K562 (cell line): Measurements from ENCODE around the gene GRP. TPM values are rescaled to one million over a fixed set of nuclear protein-coding genes. Genes with fewer than 3 reads are reported as not detected.

Experiments used
- ATAC-seq: fragments of 200-7000 bp; cut with Tn5 transposase; 3 replicates; pipeline ENCODE4 v1.9.1; 2020; ENCODE audit warnings: moderate library complexity
- BruUV-seq: library from RNA; stranded (reverse); fragments of 400-500 nt; replicated peaks from 2 replicates; lab custom pipeline; 2021; lab: Mats Ljungman, UMichigan
- CTCF ChIA-PET: fragments of 300-600 bp; formaldehyde crosslinking; extraction: SDS; loops from one replicate; lab custom pipeline; 2021; ENCODE audit warnings: low intra/inter-chr PET ratio; lab: Yijun Ruan, JAX
- POLR2A ChIA-PET: fragments of 300-600, 350-650 bp; sonication (Branson Sonifier 250); formaldehyde crosslinking; extraction: SDS; loops from one replicate; lab custom pipeline; 2021; ENCODE audit warnings: antibody characterized with exemption, inconsistent platforms; lab: Yijun Ruan, JAX
- DNase-seq, 4 experiments: peaks; one replicate each; pipeline versions ENCODE4 v3.0.0 to v3.0.0-alpha.2; 2011 to 2018; ENCODE audit warnings: low spot score in 3 of 4, mixed read lengths in 3 of 4; ENCODE audit errors: extremely low read depth in 1 of 4
- FAIRE-seq: peaks from 2 replicates; lab custom pipeline; 2011; peaks lifted over from hg19 to GRCh38; lab: Jason Lieb, UNC
- H2AFZ ChIP-seq: 2 replicates; pipeline ENCODE4 v1.6.0; 2011; ENCODE audit warnings: low read depth, low read length, control low read depth, inconsistent platforms
- H3K27ac ChIP-seq: fragments of 200-600 bp; 3 replicates; pipeline ENCODE4 v1.8.0; 2011; ENCODE audit warnings: low read depth, mild to moderate bottlenecking, control low read depth, inconsistent platforms, low read length, moderate library complexity, mixed read lengths; ENCODE audit errors: extremely low read depth
- H3K27me3 ChIP-seq, 2 experiments: fragments of 300-600 bp in 1 of 2; 2 replicates in 1 of 2; 3 replicates in 1 of 2; pipeline versions ENCODE4 v1.6.0 to v1.8.0; 2011; ENCODE audit warnings: inconsistent platforms in 2 of 2, low read length in 2 of 2, mild to moderate bottlenecking in 1 of 2, mixed read lengths in 1 of 2, moderate library complexity in 1 of 2; ENCODE audit not compliant: control insufficient read depth in 2 of 2, insufficient read depth in 2 of 2
- H3K36me3 ChIP-seq: fragments of 300-600 bp; 3 replicates; pipeline ENCODE4 v1.8.0; 2011; ENCODE audit warnings: mild to moderate bottlenecking, low read length, inconsistent platforms; ENCODE audit not compliant: control insufficient read depth, insufficient read depth
- H3K4me1 ChIP-seq, 2 experiments: fragments of 200-600 bp in 1 of 2; replicated peaks in 1 of 2; 2 replicates in 1 of 2; 3 replicates in 1 of 2; pipeline versions ENCODE4 v1.5.1 to v1.8.0; 2011; ENCODE audit warnings: inconsistent platforms in 2 of 2, low read length in 2 of 2, mild to moderate bottlenecking in 1 of 2, mixed read lengths in 1 of 2, moderate library complexity in 1 of 2; ENCODE audit not compliant: control insufficient read depth in 2 of 2, insufficient read depth in 2 of 2
- H3K4me2 ChIP-seq: 2 replicates; pipeline ENCODE4 v1.6.1; 2011; ENCODE audit warnings: low read length, control low read depth, inconsistent platforms, mixed read lengths; ENCODE audit not compliant: insufficient read depth
- H3K4me3 ChIP-seq: fragments of 200-600 bp; sonication (generic), shearing (Covaris generic); 2 replicates; pipeline ENCODE4 v1.5.1; 2016; ENCODE audit warnings: control low read depth, inconsistent platforms
- H3K79me2 ChIP-seq: fragments of 200-600 bp; 3 replicates; pipeline ENCODE4 v1.8.0; 2011; ENCODE audit warnings: low read length, inconsistent platforms; ENCODE audit not compliant: control insufficient read depth, insufficient read depth
- H3K9ac ChIP-seq, 2 experiments: 2 replicates each; pipeline versions ENCODE4 v1.6.0 to v1.6.1; 2011; ENCODE audit warnings: low read depth in 2 of 2, low read length in 2 of 2, control low read depth in 1 of 2, inconsistent platforms in 1 of 2, mild to moderate bottlenecking in 1 of 2, mixed read lengths in 1 of 2; ENCODE audit not compliant: insufficient read depth in 1 of 2
- H3K9me1 ChIP-seq: one replicate; pipeline ENCODE4 v1.6.0; 2011; ENCODE audit warnings: inconsistent platforms, mild to moderate bottlenecking, low read length, moderate library complexity; ENCODE audit not compliant: control insufficient read depth, insufficient read depth
- H3K9me3 ChIP-seq: replicated peaks from 2 replicates; pipeline ENCODE4 v1.5.1; 2011; ENCODE audit warnings: low read depth, low read length, inconsistent platforms; ENCODE audit not compliant: control insufficient read depth, insufficient read depth
- H4K20me1 ChIP-seq: replicated peaks from 2 replicates; pipeline ENCODE4 v1.6.1; 2011; ENCODE audit warnings: low read length, inconsistent platforms, mixed read lengths; ENCODE audit not compliant: control insufficient read depth, insufficient read depth
- ETS1 ChIP-seq: conservative IDR thresholded peaks from 2 replicates; pipeline ENCODE4 v1.6.1; 2011; ENCODE audit warnings: low read depth, mild to moderate bottlenecking, low read length; ENCODE audit not compliant: control insufficient read depth
- GMEB1 ChIP-seq: fragments of 250-450 bp; sonication (Bioruptor Pico); IDR thresholded peaks from 2 replicates; pipeline ENCODE4 v1.4.0; 2020; ENCODE audit warnings: mild to moderate bottlenecking
- PHB ChIP-seq: fragments of 250-450 bp; sonication (Bioruptor Pico); IDR thresholded peaks from 2 replicates; pipeline ENCODE4 v1.5.0; 2021
- RBM25 ChIP-seq: fragments of 200-400 bp; formaldehyde crosslinking; IDR thresholded peaks from 2 replicates; pipeline ENCODE4 v1.6.1; 2018; ENCODE audit warnings: low read length, low read depth, moderate library complexity; ENCODE audit not compliant: severe bottlenecking
- ZNF134 ChIP-seq: fragments of 250-450 bp; sonication (Bioruptor Pico); conservative IDR thresholded peaks from 2 replicates; pipeline ENCODE4 v1.4.0; 2020
- ZNF518B ChIP-seq: fragments of 250-450 bp; sonication (Bioruptor Pico); IDR thresholded peaks from 2 replicates; pipeline ENCODE4 v1.5.0; 2021; ENCODE audit warnings: mild to moderate bottlenecking, moderate library complexity
- ZNF584 ChIP-seq: fragments of 200-800 bp; sonication (Bioruptor generic); IDR thresholded peaks from 2 replicates; pipeline ENCODE4 v1.6.1; 2016; ENCODE audit warnings: low read depth, mild to moderate bottlenecking, missing genetic modification characterization, missing compliant biosample characterization
- WGBS: fragments of 100-300 bp; shearing (Covaris generic); methylation state at CpG from one replicate; pipeline ENCODE4 v1.1.6; 2016; ENCODE audit warnings: low coverage, mixed read lengths; ENCODE audit not compliant: insufficient coverage; ENCODE audit errors: missing lambda C conversion rate; 5-methylcytosine and 5-hydroxymethylcytosine counted together
- in situ Hi-C: fragments of 300-500 bp; cut with MboI; formaldehyde crosslinking; loops from 4 replicates; pipeline ENCODE4 v1.15.0; 2018; ENCODE audit warnings: inconsistent platforms, mixed read lengths
- intact Hi-C: fragments of 100-400 bp; cut with micrococcal nuclease; formaldehyde crosslinking; loops from 2 replicates; pipeline ENCODE4 v1.14.2; 2022
- polyA plus RNA-seq, 8 experiments: library from polyadenylated mRNA; depleted of rRNA in 4 of 8; stranded (reverse) in 5 of 8; unstranded in 3 of 8; fragments of >200 nt; fragmentation: Nextera tagmentation in 2 of 8; fragmentation: Illumina TruSeq in 1 of 8; extraction: Ambion mirVana in 2 of 8; extraction: Trizol in 1 of 8; gene quantifications; 2 replicates each; pipeline versions ENCODE4 v1.2.1 to v1.2.3, GENCODE V29; 2011 to 2014; ENCODE audit warnings: inconsistent platforms in 1 of 8, missing spikeins in 1 of 8
- total RNA-seq, 7 experiments: library from RNA; depleted of rRNA in 6 of 7; stranded (reverse); fragments of >200 nt in 6 of 7; fragmentation: Illumina TruSeq in 2 of 7; extraction: Trizol in 2 of 7; gene quantifications; 2 replicates each; pipeline versions ENCODE4 v1.2.1 to v1.2.3, GENCODE V29; 2011 to 2021; ENCODE audit warnings: low replicate concordance in 1 of 7

GRP gene
- total and polyA plus RNA-seq, 9 of the 15 experiments (the other 6 are each of a cell fraction or from before 2014, with no cell fraction given): 0.07 TPM; not detected in 8

GRCh38 chr18:59211629-59212028, 8.3 kb upstream of the GRP start:
- no TSS peak for BruUV-seq
- in situ Hi-C loops (no loop called here), intact Hi-C loops (loop anchor here (10.0 kb wide), 1 partner anchor 117 kb away; no protein-coding TSS in a partner anchor)
- H3K27ac ChIP-seq: no peak overlapping the region
- no peaks in the 10 kb centered on the region for H3K9me3 ChIP-seq
- no peak overlapping the region for H3K4me2 ChIP-seq
- no peaks in the 10 kb centered on the region for H3K36me3 ChIP-seq
- no peaks in the 10 kb centered on the region for H4K20me1 ChIP-seq
- DNase-seq (no peak), FAIRE-seq (no peak), ATAC-seq (no peak)
- H3K4me3 ChIP-seq: no peak overlapping the region
- no peaks in the 10 kb centered on the region for H3K79me2 ChIP-seq
- WGBS: 0% methylated on average over 2 of the region's 2 CpGs
- H2AFZ ChIP-seq: no peak overlapping the region
- no peaks in the 10 kb centered on the region for H3K9me1 ChIP-seq
- H3K4me1 ChIP-seq: no peaks in the 10 kb centered on the region
- ChIA-PET POLR2A (no interaction called here), CTCF (no interaction called here)
- no peak for TF ChIP-seq ETS1
- peak; percentile 16 for TF ChIP-seq RBM25
- no peak for TF ChIP-seq ZNF584 (CRISPR knock-in tag)
- no peak for TF ChIP-seq PHB (CRISPR knock-in tag)
- TF ChIP-seq ZNF518B (CRISPR knock-in tag): no peak
- peak; percentile 81 for TF ChIP-seq ZNF134
- TF ChIP-seq GMEB1 (CRISPR knock-in tag): no peak
- H3K9ac ChIP-seq: no peak overlapping the region
- H3K27me3 ChIP-seq: no peaks in the 10 kb centered on the region
